AG04450 (cell line): ENCODE measurements around the gene BYSL. TPM values are rescaled to one million over a fixed set of nuclear protein-coding genes. Genes with fewer than 3 reads are reported as not detected.

Experiments
- CTCF ChIA-PET: fragments of 300-600, 350-600 bp; formaldehyde crosslinking; extraction: SDS; loops from one replicate; lab custom pipeline; 2022; ENCODE audit warnings: antibody characterized with exemption, inconsistent platforms; lab: Charles Lee
- POLR2A ChIA-PET: fragments of 350-600 bp; formaldehyde crosslinking; extraction: SDS; loops from one replicate; lab custom pipeline; 2021; ENCODE audit warnings: antibody characterized with exemption, inconsistent platforms; lab: Yijun Ruan, JAX
- DNase-seq: peaks from one replicate; pipeline ENCODE4 v3.0.0-alpha.2; 2011; ENCODE audit warnings: low read depth, low spot score
- H3K27ac ChIP-seq: one replicate; pipeline ENCODE4 v1.5.1; 2012; ENCODE audit warnings: low read depth, low read length, control low read depth
- H3K27me3 ChIP-seq: one replicate; pipeline ENCODE4 v1.6.0; 2012; ENCODE audit warnings: low read length; ENCODE audit not compliant: control insufficient read depth, insufficient read depth
- H3K4me3 ChIP-seq: 2 replicates; pipeline ENCODE4 v1.5.1; 2011; ENCODE audit warnings: mild to moderate bottlenecking, low read depth, low read length, control low read depth
- H3K9me3 ChIP-seq: 2 replicates; pipeline ENCODE4 v1.5.1; 2012; ENCODE audit warnings: low read length; ENCODE audit not compliant: control insufficient read depth, insufficient read depth
- polyA plus RNA-seq: library from polyadenylated mRNA; depleted of rRNA; stranded (reverse); fragments of >200 nt; gene quantifications from 2 replicates; pipeline ENCODE4 v1.2.3, GENCODE V29; 2011
- TF ChIP-seq, protein P1 (sequence below): IDR thresholded peaks from 2 replicates; pipeline ENCODE4 v1.5.1; 2011; ENCODE audit warnings: low read depth, low read length, control low read depth, inconsistent platforms

Gene BYSL
- polyA plus RNA-seq, 1 experiment: 18.1 TPM

DNA sequence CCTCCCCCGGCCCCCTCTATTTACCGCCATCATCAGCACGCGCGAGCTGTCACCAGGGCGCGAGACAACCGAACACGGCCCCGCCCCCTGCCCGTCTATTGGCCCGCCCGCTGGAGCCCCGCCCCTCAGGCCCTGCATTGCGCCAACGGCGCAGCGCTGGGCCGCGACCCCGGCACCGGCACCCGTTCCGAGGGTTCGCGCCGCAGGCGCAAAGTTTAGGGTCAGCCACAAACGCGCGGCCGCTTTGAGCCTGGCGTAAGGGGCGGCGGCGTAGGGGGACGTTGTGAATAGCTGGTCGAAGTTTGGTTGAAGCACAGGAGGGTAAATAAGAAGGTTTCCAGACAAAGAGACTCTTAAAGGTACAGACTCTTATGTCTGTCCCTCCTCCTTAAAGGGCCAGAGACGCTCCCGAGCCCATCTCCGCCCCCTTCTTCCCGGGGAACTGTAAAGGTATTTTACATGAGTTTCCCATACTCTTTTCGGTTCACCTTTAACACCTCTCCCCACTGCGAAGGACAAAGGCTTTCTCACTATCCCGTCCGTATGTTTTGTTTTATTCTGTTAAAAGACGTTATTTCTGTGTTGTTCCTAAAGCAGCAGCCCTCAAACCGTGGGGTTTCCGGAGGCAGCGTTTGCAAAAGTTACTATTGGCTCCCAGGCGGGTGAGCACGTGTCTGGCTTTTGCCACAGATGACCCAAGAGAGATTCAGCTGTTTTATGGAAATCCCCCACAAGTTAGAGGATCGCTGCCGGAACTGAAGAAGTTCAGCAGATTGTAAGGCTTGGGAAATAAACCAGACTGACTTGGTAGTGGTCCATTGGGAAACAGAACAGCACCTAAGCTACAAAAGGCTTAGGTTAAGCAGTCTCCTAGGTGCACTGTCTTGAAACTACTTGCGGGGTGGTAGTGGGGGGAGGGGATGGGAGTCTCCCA is 25.7 kb upstream of the BYSL start, which contains the start of gene USP49:
Gene USP49 (minus strand): TSS at position 76 of the 934 bp plus-strand sequence. CDS start 88,392 bp downstream, outside the sequence.
- CTCF ChIA-PET: interaction anchor here (1.0 to 6.9 kb wide), 4 partner anchors 18 to 149 kb away, joined by 3 to 34 read pairs (median 6); partner anchors contain the start of genes BYSL and MED20
- peak within 1 kb of the TSS; percentile 80 for H3K4me3 ChIP-seq
- peak; percentile 56 for DNase-seq
- TF ChIP-seq, protein P1, sequence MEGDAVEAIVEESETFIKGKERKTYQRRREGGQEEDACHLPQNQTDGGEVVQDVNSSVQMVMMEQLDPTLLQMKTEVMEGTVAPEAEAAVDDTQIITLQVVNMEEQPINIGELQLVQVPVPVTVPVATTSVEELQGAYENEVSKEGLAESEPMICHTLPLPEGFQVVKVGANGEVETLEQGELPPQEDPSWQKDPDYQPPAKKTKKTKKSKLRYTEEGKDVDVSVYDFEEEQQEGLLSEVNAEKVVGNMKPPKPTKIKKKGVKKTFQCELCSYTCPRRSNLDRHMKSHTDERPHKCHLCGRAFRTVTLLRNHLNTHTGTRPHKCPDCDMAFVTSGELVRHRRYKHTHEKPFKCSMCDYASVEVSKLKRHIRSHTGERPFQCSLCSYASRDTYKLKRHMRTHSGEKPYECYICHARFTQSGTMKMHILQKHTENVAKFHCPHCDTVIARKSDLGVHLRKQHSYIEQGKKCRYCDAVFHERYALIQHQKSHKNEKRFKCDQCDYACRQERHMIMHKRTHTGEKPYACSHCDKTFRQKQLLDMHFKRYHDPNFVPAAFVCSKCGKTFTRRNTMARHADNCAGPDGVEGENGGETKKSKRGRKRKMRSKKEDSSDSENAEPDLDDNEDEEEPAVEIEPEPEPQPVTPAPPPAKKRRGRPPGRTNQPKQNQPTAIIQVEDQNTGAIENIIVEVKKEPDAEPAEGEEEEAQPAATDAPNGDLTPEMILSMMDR: no peak
- H3K27ac ChIP-seq: peak within 1 kb of the TSS; percentile 92
- H3K27me3 ChIP-seq: no peaks in the 10 kb centered on the region
- POLR2A ChIA-PET: interaction anchor here (0.5 to 2.5 kb wide), 4 partner anchors 25 to 149 kb away, joined by 3 to 10 read pairs (median 3); partner anchors contain the start of genes BYSL, MED20 and TOMM6
- H3K9me3 ChIP-seq: no peaks in the 10 kb centered on the region

DNA sequence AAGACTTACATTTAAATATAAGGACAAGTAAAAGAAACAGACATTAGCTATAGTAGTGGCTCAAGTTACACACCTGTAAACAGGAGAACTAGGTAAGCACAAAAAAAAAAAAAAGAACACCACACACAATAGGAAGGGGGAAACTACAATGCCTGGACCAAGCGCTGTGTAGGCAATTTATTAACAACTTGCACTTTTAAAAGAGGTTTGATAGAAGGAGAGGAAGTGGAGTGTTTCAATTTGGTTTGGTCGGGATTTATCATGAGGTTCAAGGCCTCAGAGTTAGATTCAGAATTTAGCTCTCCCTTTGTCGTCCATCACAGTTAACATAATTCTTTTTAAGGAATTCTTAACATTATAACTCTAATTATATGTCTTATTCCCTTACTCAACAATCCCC is 25.0 kb upstream of the BYSL start:
- POLR2A ChIA-PET: interaction anchor here (2.5 kb wide), 1 partner anchor 25 kb away, joined by 10 read pairs; the partner anchor contains the start of genes BYSL and MED20
- TF ChIP-seq, protein P1: no peak

DNA sequence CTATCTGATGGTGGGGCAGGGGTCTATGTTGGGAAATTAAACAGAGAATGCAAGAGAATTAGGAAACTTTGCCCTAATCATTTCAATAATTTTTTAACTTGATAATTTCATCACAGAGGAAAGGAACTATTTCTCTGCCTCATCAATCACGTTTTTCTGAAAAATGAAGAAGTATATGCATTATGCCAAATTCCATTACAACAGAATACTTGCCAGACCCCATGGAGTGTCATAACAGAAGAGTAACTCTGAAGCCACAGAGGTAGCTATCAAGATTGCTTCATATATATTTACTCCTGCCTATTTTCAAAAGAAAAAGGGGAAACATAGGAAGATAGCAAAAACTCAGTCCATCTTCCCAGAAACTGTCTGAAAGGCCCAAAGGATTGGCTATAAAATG is 20.4 kb upstream of the BYSL start:
- Histone ChIP-seq H3K9me3 (no peaks in the 10 kb centered on the region), H3K27me3 (no peaks in the 10 kb centered on the region), H3K4me3 (no peak overlapping the region), H3K27ac (no peak overlapping the region)
- TF ChIP-seq, protein P1: no peak
- no peak for DNase-seq
- CTCF ChIA-PET: interaction anchor here (2.8 kb wide), 1 partner anchor 20 kb away, joined by 11 read pairs; the partner anchor contains the start of genes BYSL and MED20
- POLR2A ChIA-PET: no interaction called here

More for the DNA sequence above, 25.0 kb upstream of the BYSL start:
- CTCF ChIA-PET: interaction anchor here (1.3 to 6.9 kb wide), 3 partner anchors 18 to 148 kb away, joined by 4 to 34 read pairs (median 9); partner anchors contain the start of genes BYSL and MED20
- peak overlapping the region; percentile 92 for H3K27ac ChIP-seq
- H3K9me3 ChIP-seq: no peaks in the 10 kb centered on the region
- peak overlapping the region; percentile 80 for H3K4me3 ChIP-seq
- no peak for DNase-seq
- no peaks in the 10 kb centered on the region for H3K27me3 ChIP-seq

DNA sequence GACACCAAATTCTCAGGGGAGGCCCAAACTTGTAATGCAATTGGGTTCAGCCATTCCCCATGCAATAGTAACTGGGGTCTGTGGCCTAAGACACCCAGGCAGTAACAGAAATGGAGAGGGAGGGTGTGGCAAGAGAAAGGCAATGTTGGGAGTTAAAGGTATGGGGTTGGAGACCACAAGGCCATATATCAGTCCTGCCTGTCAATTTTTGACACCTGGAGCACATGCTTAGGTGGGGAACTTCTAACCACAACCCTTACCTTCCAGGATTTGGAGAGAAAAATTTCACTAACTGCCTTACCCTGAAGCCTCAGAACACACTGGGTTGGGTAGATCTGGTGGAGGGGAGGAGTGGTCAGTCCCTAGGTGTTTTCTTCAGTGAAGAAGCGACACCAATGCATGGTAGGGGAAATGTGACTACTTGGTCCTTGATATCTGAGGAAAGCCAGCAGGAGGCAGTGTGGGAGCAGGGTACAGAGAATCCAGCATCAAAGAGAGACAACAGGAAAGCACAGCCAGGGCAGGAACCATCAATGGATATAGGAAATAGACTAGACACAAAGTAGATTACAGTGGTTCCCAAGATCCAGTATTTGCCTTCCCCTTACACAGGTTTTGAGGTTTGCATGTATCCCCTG is 19.3 kb upstream of the BYSL start:
- POLR2A ChIA-PET: no interaction called here
- H3K9me3 ChIP-seq: no peaks in the 10 kb centered on the region
- TF ChIP-seq, protein P1: peak; percentile 30; the same call in 1 of the 2 replicates
- no peaks in the 10 kb centered on the region for H3K27me3 ChIP-seq
- no peak overlapping the region for H3K4me3 ChIP-seq
- CTCF ChIA-PET: interaction anchor here (0.9 to 4.0 kb wide), 4 partner anchors 19 to 142 kb away, joined by 3 to 20 read pairs (median 7); partner anchors contain the start of genes BYSL and MED20
- DNase-seq: no peak
- H3K27ac ChIP-seq: no peak overlapping the region
